IPS DF 4.7 (cell line): ENCODE measurements around the gene CDKN2D.

ENCODE experiments used
- DNase-seq: peaks from one replicate; pipeline ENCODE4 v3.0.0-alpha.2; 2013; ENCODE audit warnings: low spot score; ENCODE audit errors: extremely low read depth

CDKN2D gene

DNA sequence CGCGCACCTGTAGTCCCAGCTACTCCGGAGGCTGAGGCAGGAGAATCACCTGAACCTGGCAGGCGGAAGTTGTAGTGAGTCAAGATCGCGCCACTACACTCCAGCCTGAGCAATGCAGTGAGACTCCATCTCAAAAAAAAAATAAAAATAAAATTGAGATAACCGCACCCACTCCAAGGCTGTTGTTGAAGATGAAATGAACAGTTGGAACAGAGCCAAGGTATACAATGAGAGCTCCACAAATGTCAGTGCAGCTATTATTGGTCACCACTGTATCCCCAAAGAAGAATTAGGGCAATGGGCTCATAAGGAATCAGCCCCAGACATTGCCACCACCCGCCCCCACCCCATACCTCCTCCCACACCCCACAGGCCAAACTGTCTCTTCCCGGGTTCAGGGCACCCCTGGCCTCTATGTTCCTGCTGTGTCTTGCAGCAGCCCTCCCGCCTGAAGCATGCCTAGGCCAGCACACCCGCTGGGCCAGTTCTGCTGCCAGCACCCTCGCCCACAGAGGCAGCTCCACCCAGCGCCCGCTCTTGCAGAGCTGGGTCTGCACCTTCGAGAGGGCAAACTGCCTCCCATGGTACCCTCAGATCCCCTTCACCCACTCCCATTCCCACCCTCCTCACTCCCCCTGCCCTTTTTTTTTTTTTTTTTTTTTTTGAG, 48.0 kb downstream of the CDKN2D start:
- no peak for DNase-seq

GRCh38 chr19:10519421-10519820, 49.4 kb downstream of the CDKN2D start:
- DNase-seq, result no peak

GRCh38 chr19:10518444-10519361, 50.1 kb downstream of the CDKN2D start:
- DNase-seq, result no peak

DNA sequence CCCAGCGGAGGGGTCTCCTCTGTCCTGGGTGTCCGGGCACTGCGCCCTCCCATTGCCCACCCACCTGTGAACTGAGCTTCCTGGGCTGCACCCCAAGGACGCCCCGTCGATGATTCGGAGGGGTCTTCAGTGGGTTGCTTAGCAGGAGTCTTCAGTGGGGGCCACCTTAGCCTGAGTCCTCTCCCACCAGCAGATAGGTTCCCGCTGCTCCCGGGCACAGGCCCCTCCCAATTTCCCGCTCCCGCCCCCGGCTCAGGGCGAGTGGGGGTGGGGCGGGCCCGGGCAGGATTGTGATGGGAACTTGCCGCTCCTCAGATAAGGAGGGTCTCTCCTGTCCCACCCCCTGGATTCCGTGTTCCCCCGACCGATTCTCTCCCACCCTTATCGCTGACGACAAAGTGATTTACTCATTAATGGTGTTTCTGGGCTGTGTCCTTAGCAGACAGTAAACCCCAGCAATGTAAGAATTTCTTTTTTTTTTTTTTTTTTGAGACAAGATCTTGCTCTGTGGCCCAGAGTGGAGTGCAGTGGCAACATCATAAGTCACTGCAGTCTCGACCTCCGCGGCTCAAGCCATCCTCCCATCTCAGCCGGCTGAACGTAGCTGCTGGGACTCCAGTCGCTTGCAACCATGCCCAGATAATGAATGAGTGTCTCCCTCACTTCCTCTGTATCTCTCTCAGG, 50.9 kb downstream of the CDKN2D start:
- no peak for DNase-seq

- no peak for DNase-seq
Measured at GRCh38 chr19:10517361-10517759, 51.4 kb downstream of the CDKN2D start, which contains the start of gene S1PR5. Gene S1PR5, minus strand, starts transcription at chr19:10517447. Its CDS starts 2,436 bp downstream, at chr19:10515011.

DNA sequence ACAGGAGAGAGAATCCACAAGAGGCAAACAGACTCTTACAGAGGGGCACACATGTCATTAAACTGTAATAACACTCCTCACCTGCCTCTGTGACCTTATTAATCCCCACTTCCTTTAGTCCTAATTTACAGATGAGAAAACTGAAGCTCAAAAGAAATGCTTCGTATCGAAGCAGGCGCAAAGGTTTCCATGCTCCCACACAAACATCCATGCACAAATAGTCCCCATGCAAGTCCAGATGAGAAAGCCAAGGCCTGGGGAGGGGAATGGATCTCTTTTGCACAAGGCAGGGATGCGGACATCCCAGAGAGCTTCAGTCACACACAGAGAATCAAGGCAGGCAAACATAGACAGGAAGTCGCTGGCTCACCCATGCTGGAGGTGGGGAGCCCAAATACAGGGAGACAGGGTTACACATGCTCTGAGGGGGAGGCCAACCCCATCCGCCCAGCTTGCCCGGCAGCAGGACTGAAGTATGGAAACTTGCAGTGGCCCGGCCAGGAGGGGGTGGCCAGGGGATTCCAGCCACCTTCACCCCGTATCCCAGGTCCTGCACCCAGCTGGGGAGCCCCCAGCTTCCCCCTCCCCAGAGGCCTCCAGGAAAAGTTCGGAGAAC, 52.0 kb downstream of the CDKN2D start:
- DNase-seq, result no peak
